ENCODE data around the gene CDH8.

GRCh38 chr16:61940611-61941010 lies 95.6 kb downstream of the CDH8 start:
- TF ChIP-seq CTCF (conservative IDR thresholded peaks at IDR 0.05 in 1 of 2, IDR thresholded peaks at IDR 0.05 in 1 of 2; ENCODE audit: low read depth in 1 of 2, low read length in 2 of 2) (no peak), EZH2 (IDR thresholded peaks at IDR 0.05; ENCODE audit: low read length, missing control alignments) (no peak)
